ENCODE measurements around the gene ZNF552.

Gene ZNF552

GRCh38 chr19:57771417-57771816 lies 43.3 kb downstream of the ZNF552 start:
- DNase-seq = no peak

- peak; percentile 78 for DNase-seq
Measured at GRCh38 chr19:57769345-57770131, 45.2 kb downstream of the ZNF552 start, which contains the start of gene ZNF586. ZNF586 (plus strand) TSS chr19:57769676; CDS start chr19:57769843, 167 bp downstream.

GRCh38 chr19:57759096-57759495 lies 55.6 kb downstream of the ZNF552 start:
- no peak for DNase-seq

GRCh38 chr19:57757941-57758340 lies 56.8 kb downstream of the ZNF552 start:
- no peak for DNase-seq
